Activated CD4-positive, alpha-beta T cell treated with anti-CD3 and anti-CD28 coated beads for 36 hours (primary cell): ENCODE measurements around the gene STEAP2. TPM values are rescaled to one million over a fixed set of nuclear protein-coding genes. Genes with fewer than 3 reads are reported as not detected.

Source experiments
- ATAC-seq: fragments of 200-7000 bp; cut with Tn5 transposase; one replicate; pipeline ENCODE4 v1.10.0; 2021; ENCODE audit warnings: mild to moderate bottlenecking, moderate library complexity
- CTCF ChIA-PET: fragments of 350-600 bp; sonication (Branson Sonifier 250); formaldehyde crosslinking; loops from one replicate; lab custom pipeline; 2021; ENCODE audit warnings: antibody characterized with exemption; lab: Charles Lee
- POLR2A ChIA-PET: fragments of 350-600 bp; sonication (Branson Sonifier 250); formaldehyde crosslinking; loops from one replicate; lab custom pipeline; 2021; ENCODE audit warnings: antibody characterized with exemption, inconsistent platforms; lab: Charles Lee
- DNase-seq: peaks from one replicate; pipeline ENCODE4 v3.0.0-alpha.2; 2020
- H3K27ac Mint-ChIP-seq: one replicate; pipeline ENCODE4 v1.8.0; 2021; ENCODE audit warnings: mixed read lengths
- H3K27me3 Mint-ChIP-seq: one replicate; pipeline ENCODE4 v1.8.0; 2021; ENCODE audit warnings: mixed read lengths
- H3K36me3 Mint-ChIP-seq: one replicate; pipeline ENCODE4 v1.8.0; 2021; ENCODE audit warnings: low read depth, mixed read lengths
- H3K4me1 Mint-ChIP-seq: one replicate; pipeline ENCODE4 v1.8.0; 2021; ENCODE audit warnings: mixed read lengths
- H3K4me3 Mint-ChIP-seq: one replicate; pipeline ENCODE4 v1.8.0; 2021; ENCODE audit warnings: mild to moderate bottlenecking, moderate library complexity, mixed read lengths
- H3K9me3 Mint-ChIP-seq: one replicate; pipeline ENCODE4 v1.8.0; 2021; ENCODE audit warnings: low read depth, mixed read lengths
- intact Hi-C, 2 experiments: fragments of 100-400 bp; cut with DNase I in 1 of 2; cut with micrococcal nuclease in 1 of 2; formaldehyde crosslinking; loops; one replicate each; pipeline versions ENCODE4 v1.14.2 to v1.15.1; 2022 to 2024; cut with DNase I, micrococcal nuclease
- total RNA-seq, 2 experiments: library from RNA; stranded (reverse); gene quantifications; one replicate each; pipeline ENCODE4 v1.2.3, GENCODE V29; 2021

The STEAP2 gene
- total RNA-seq, 2 experiments from 2014 or later = not detected

DNA sequence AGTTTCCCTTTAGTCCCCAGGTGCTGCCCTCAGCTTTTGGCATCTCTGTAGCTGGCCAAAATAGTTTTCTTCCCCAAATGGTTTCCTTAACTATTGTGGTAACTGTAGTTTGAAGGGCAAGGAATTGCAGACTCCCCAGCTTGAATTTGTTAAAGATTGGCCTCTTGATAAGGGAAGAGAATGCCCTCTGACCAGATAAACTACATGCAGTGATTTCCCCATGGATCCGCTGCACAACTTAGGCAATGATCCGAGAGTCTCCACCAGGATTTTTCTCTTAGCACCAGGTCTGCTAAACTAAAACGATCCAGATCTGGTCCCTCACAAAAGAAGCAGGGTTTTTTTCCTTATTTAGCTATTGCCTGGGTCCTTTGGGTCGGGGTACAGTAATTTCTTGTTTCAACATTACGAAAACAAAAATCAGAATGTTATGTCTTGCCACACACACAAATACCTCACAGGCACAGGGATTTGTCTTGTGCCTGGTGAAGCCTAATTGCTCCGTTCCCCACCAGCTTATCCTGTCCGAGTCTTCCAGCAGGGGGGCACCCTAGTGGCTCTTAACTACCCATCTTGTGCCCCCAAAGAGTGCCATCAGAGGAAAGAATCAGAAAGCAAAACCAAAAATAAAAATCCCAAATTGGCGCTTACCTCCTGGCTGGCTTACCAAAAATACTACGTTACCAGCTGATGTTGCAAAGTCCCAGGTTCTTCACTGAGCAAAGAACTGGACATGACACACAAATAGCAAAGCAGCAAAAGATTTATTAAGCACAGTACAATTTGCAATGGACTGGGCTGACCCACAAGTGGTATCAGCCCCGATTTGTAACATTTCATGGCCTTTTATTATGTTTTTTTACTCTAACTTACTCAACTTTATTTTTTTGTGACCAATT is 16.4 kb upstream of the STEAP2 start:
- no peak for ATAC-seq
- CTCF ChIA-PET = interaction anchor here (0.7 to 1.3 kb wide), 2 partner anchors 11 to 638 kb away, joined by 3 read pairs; no protein-coding TSS in a partner anchor
- POLR2A ChIA-PET = no interaction called here
- H3K27ac Mint-ChIP-seq = no peak overlapping the region
- intact Hi-C loops = no loop called here
- H3K27me3 Mint-ChIP-seq = no peaks in the 10 kb centered on the region
- no peaks in the 10 kb centered on the region for H3K4me1 Mint-ChIP-seq
- no peak overlapping the region for H3K4me3 Mint-ChIP-seq
- no peaks in the 10 kb centered on the region for H3K36me3 Mint-ChIP-seq
- H3K9me3 Mint-ChIP-seq = peaks cover 5% of the 10 kb centered on the region
- no peak for DNase-seq

DNA sequence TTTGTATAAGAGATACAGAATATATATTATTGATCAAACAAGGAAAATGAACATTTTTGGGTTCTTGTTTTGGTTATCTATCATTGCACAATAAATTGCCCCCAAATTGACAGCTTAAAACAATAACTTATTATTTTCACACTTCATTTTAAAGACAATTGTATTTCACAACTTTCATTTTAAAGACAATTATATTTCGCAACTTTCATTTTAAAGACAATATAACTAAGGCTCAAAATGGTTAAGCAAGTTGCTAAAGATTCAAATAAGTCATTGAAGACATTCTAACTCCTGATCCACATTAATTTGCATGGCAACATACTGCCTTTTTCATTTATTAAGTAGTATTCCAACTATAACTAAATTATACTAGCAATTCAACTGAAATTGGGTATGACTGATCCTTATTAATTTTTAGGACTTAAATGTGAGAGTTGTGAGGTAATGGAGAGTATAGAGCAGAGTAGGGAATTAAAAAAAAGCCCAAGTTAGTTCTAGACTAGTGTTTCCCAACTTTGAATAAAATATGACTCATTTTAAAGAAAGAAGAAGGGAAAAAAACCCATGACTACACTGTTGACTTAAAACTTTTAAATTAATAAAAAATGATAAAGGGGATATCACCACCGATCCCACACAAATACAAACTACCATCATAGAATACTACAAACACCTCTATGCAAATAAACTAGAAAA is 9.9 kb upstream of the STEAP2 start:
- Mint-ChIP-seq H3K36me3 (no peaks in the 10 kb centered on the region), H3K27me3 (no peaks in the 10 kb centered on the region), H3K4me3 (no peak overlapping the region), H3K4me1 (no peaks in the 10 kb centered on the region), H3K9me3 (no peaks in the 10 kb centered on the region), H3K27ac (no peak overlapping the region)
- ATAC-seq = no peak
- ChIA-PET CTCF (no interaction called here), POLR2A (no interaction called here)
- DNase-seq = no peak
- intact Hi-C loops = no loop called here

DNA sequence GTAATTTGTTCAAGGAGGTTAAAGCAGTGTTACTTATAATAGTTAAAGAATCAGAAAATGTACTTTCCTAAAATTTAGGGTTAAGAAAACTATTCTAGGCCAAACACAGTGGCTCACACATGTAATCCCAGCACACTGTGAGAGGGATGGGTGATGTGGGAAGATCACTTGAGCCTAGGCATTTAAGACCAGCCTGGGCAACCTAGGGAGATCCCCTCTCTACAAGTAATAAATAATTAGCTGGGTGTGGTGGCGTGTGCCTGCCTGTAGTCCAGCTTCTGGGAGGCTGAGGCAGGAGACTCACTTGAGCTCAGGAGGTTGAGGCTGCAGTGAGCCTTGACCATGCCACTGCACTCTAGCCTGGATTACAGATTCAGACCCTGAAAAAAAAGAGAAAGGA is 3.6 kb upstream of the STEAP2 start:
- Mint-ChIP-seq H3K36me3 (no peaks in the 10 kb centered on the region), H3K27ac (no peak overlapping the region), H3K4me1 (peaks cover 5% of the 10 kb centered on the region), H3K4me3 (no peak overlapping the region), H3K27me3 (peaks cover 18% of the 10 kb centered on the region), H3K9me3 (no peaks in the 10 kb centered on the region)
- ATAC-seq (no peak), DNase-seq (no peak)
- CTCF ChIA-PET = interaction anchor here (1.2 kb wide), 1 partner anchor 14 kb away, joined by 3 read pairs; no protein-coding TSS in a partner anchor
- intact Hi-C loops = loop anchor here in 1 of 2 experiments (1.0 kb wide), 1 partner anchor 9 kb away; no protein-coding TSS in a partner anchor
- POLR2A ChIA-PET = no interaction called here

- POLR2A ChIA-PET = no interaction called here
- ATAC-seq = no peak
- Mint-ChIP-seq H3K27me3 (peaks cover 18% of the 10 kb centered on the region), H3K36me3 (no peaks in the 10 kb centered on the region), H3K27ac (no peak overlapping the region), H3K9me3 (no peaks in the 10 kb centered on the region), H3K4me1 (peaks cover 5% of the 10 kb centered on the region), H3K4me3 (no peak overlapping the region)
- no peak for DNase-seq
- CTCF ChIA-PET = interaction anchor here (0.6 kb wide), 1 partner anchor 15 kb away, joined by 4 read pairs; no protein-coding TSS in a partner anchor
- intact Hi-C loops = no loop called here
These were observed 1.8 kb upstream of the STEAP2 start for GRCh38 chr7:90209776-90210175.

DNA sequence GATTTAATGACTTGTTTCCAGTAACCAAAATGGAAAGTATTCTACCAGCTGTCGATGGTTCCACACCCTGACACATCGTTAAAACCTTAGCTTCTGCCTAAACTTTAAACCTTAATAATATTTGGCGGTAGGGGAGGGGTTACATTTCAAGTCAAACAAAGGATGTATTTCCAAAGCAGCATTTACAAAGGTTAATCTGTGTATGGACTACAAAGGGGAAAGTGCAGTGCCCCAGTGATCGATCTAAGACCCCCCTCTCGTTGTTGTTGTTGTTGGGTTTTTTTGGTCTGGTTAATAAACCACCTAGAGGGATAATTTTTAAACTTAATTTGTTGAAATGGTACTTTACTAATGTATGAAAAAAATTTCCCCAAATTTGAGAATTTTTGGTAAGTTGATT is 1.1 kb upstream of the STEAP2 start:
- ATAC-seq (no peak), DNase-seq (no peak)
- intact Hi-C loops = no loop called here
- H3K4me1 Mint-ChIP-seq = peaks cover 5% of the 10 kb centered on the region
- no peak overlapping the region for H3K27ac Mint-ChIP-seq
- POLR2A ChIA-PET = no interaction called here
- H3K36me3 Mint-ChIP-seq = no peaks in the 10 kb centered on the region
- peaks cover 18% of the 10 kb centered on the region for H3K27me3 Mint-ChIP-seq
- H3K4me3 Mint-ChIP-seq = no peak overlapping the region
- CTCF ChIA-PET = interaction anchor here (0.6 to 1.4 kb wide), 2 partner anchors 14 to 44 kb away, joined by 4 to 5 read pairs; no protein-coding TSS in a partner anchor
- H3K9me3 Mint-ChIP-seq = no peaks in the 10 kb centered on the region

- CTCF ChIA-PET = interaction anchor here (1.1 to 1.5 kb wide), 5 partner anchors 11 to 57 kb away, joined by 3 to 6 read pairs (median 4); partner anchors contain the start of gene STEAP1
These were observed 559 bp upstream of the STEAP2 start for GRCh38 chr7:90210981-90211380.

DNA sequence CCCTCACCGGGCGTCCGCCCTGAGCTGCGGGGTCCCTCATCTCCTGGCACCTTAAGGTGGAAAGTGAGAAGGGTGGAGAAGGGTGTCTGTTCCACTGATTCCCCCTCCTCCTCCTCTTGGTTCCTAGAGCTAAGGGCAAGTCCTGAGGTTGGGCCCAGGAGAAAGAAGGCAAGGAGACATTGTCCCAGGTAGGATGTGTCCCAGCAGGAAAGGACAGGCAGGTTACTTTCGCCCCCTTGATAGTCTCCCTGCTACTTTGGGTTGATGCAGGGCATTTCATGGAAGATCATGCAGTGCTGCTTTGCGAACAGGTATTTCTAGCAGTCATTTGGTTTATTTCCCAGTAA is 582 bp downstream of the STEAP2 start:
- Mint-ChIP-seq H3K27me3 (peaks cover 22% of the 10 kb centered on the region), H3K4me3 (no peak overlapping the region), H3K27ac (no peak overlapping the region), H3K36me3 (no peaks in the 10 kb centered on the region), H3K4me1 (peaks cover 5% of the 10 kb centered on the region), H3K9me3 (no peaks in the 10 kb centered on the region)
- CTCF ChIA-PET = interaction anchor here (0.6 to 1.5 kb wide), 5 partner anchors 12 to 39 kb away, joined by 3 to 6 read pairs (median 3); no protein-coding TSS in a partner anchor
- POLR2A ChIA-PET = no interaction called here
- DNase-seq (no peak), ATAC-seq (no peak)
- intact Hi-C loops = no loop called here

More at GRCh38 chr7:90210981-90211380, 559 bp upstream of the STEAP2 start:
- intact Hi-C loops = no loop called here
- Mint-ChIP-seq H3K9me3 (no peaks in the 10 kb centered on the region), H3K27me3 (peaks cover 18% of the 10 kb centered on the region), H3K27ac (no peak overlapping the region), H3K4me3 (no peak overlapping the region), H3K4me1 (peaks cover 5% of the 10 kb centered on the region), H3K36me3 (no peaks in the 10 kb centered on the region)
- ATAC-seq (no peak), DNase-seq (no peak)
- POLR2A ChIA-PET = no interaction called here

DNA sequence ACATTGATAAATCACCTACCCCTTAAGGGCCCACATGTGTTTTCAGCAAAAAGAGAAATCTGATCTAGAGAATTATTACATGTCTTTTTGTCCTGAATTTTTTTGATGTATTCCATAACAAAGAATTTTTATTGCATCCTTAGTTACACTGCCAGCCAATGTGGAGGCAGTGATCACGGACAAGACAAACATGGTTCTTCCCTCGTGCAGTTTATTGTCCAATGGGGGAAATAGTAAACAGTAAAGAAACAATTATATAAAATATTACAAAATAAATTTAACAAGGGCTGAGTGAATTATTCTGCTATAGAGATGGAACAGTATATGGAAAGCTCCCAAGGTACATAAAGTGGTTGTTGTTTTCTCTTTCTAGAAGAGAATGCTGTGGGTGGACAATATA is 2.0 kb downstream of the STEAP2 start:
- DNase-seq (no peak), ATAC-seq (no peak)
- Mint-ChIP-seq H3K27ac (no peak overlapping the region), H3K27me3 (peaks cover 28% of the 10 kb centered on the region), H3K4me3 (no peak overlapping the region), H3K9me3 (peaks cover 3% of the 10 kb centered on the region), H3K36me3 (no peaks in the 10 kb centered on the region), H3K4me1 (peaks cover 5% of the 10 kb centered on the region)
- ChIA-PET CTCF (no interaction called here), POLR2A (no interaction called here)
- intact Hi-C loops = no loop called here

GRCh38 chr7:90216080-90216674 is 4.6 kb downstream of the STEAP2 start:
- peaks cover under 1% of the 10 kb centered on the region for H3K4me1 Mint-ChIP-seq
- POLR2A ChIA-PET = no interaction called here
- H3K4me3 Mint-ChIP-seq = no peak overlapping the region
- ATAC-seq (no peak), DNase-seq (no peak)
- no peaks in the 10 kb centered on the region for H3K36me3 Mint-ChIP-seq
- no peak overlapping the region for H3K27ac Mint-ChIP-seq
- intact Hi-C loops = no loop called here
- H3K27me3 Mint-ChIP-seq = peaks cover 28% of the 10 kb centered on the region
- CTCF ChIA-PET = no interaction called here
- peaks cover 3% of the 10 kb centered on the region for H3K9me3 Mint-ChIP-seq

DNA sequence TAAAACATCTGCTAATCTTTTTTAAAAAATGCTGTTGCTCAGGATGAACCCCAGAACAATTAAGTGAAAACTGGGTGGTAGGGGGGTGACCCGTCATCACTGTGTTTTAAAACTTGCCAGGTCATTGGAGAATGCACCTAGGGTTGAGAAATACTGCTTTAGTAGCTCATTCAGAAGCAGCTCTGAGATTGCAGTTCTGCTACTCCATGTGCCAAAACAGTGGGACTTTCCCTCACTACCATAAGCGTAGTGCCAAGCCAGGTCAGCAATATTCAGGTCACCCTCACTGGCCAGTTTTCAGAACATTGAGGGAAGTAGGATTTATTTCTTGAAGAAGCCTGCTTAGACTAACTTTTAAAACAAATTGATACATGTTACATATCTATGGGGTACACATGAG is 5.2 kb downstream of the STEAP2 start:
- no peak overlapping the region for H3K4me3 Mint-ChIP-seq
- ChIA-PET CTCF (no interaction called here), POLR2A (no interaction called here)
- intact Hi-C loops = loop anchor here in 1 of 2 experiments (1.0 kb wide), 1 partner anchor 8 kb away; no protein-coding TSS in a partner anchor
- H3K27me3 Mint-ChIP-seq = peaks cover 31% of the 10 kb centered on the region
- DNase-seq (no peak), ATAC-seq (no peak)
- no peaks in the 10 kb centered on the region for H3K36me3 Mint-ChIP-seq
- H3K4me1 Mint-ChIP-seq = no peaks in the 10 kb centered on the region
- no peak overlapping the region for H3K27ac Mint-ChIP-seq
- peaks cover 3% of the 10 kb centered on the region for H3K9me3 Mint-ChIP-seq

GRCh38 chr7:90222390-90222789 is 10.8 kb downstream of the STEAP2 start:
- DNase-seq (no peak), ATAC-seq (no peak)
- Mint-ChIP-seq H3K27ac (no peak overlapping the region), H3K4me3 (no peak overlapping the region), H3K27me3 (peaks cover 26% of the 10 kb centered on the region), H3K4me1 (no peaks in the 10 kb centered on the region), H3K9me3 (peaks cover 3% of the 10 kb centered on the region), H3K36me3 (no peaks in the 10 kb centered on the region)
- ChIA-PET CTCF (no interaction called here), POLR2A (no interaction called here)
- intact Hi-C loops = no loop called here
